Subcutaneous abdominal adipose tissue (tissue), 5 donors: Measurements from ENCODE around the gene RALBP1.
"Not testable (repeated sequence)": the region's sequence is repeated elsewhere in the genome, so short reads cannot be mapped to it uniquely, and the experiment has no call there.

ENCODE experiments used
- H3K27ac ChIP-seq: one replicate; pipeline ENCODE4 v1.7.0; 2013; ENCODE audit warnings: low read depth, mild to moderate bottlenecking, inconsistent platforms, low read length, moderate library complexity
- H3K27me3 ChIP-seq, 5 donors: one replicate each; pipeline ENCODE4 v1.7.0; 2013; ENCODE audit warnings: low read length in 5 of 5, inconsistent platforms in 1 of 5; ENCODE audit not compliant: control insufficient read depth in 5 of 5, insufficient read depth in 4 of 5
- H3K36me3 ChIP-seq, 5 donors: one replicate each; pipeline ENCODE4 v1.7.0; 2013; ENCODE audit warnings: low read length in 5 of 5; ENCODE audit not compliant: control insufficient read depth in 5 of 5, insufficient read depth in 5 of 5
- H3K4me1 ChIP-seq, 5 donors: one replicate each; pipeline ENCODE4 v1.7.0; 2013; ENCODE audit warnings: low read length in 5 of 5, mild to moderate bottlenecking in 3 of 5, moderate library complexity in 1 of 5; ENCODE audit not compliant: control insufficient read depth in 5 of 5, insufficient read depth in 5 of 5
- H3K4me3 ChIP-seq, 5 donors: one replicate each; pipeline ENCODE4 v1.7.0; 2013; ENCODE audit warnings: low read length in 5 of 5, low read depth in 1 of 5
- H3K9ac ChIP-seq, 5 donors: one replicate each; pipeline ENCODE4 v1.7.0; 2013; ENCODE audit warnings: low read length in 5 of 5, mild to moderate bottlenecking in 4 of 5, moderate library complexity in 3 of 5
- H3K9me3 ChIP-seq, 5 donors: one replicate each; pipeline ENCODE4 v1.7.0; 2013; ENCODE audit warnings: low read length in 5 of 5; ENCODE audit not compliant: control insufficient read depth in 5 of 5
- donor health status: healthy.
- donor health status: healthy.
- donor health status: healthy.
- donor health status: healthy.
- donor health status: healthy.

The RALBP1 gene

GRCh38 chr18:9474983-9475642 lies at the start of gene RALBP1:
Gene RALBP1 (plus strand): TSS chr18:9475513. CDS start chr18:9513046, 37,533 bp downstream.
- Histone ChIP-seq H3K9ac (peak within 1 kb of the TSS; percentile 42 to 96 (median 93)), H3K9me3 (no peaks in the 10 kb centered on the region), H3K27ac (peak within 1 kb of the TSS; percentile 81), H3K4me3 (peak within 1 kb of the TSS; percentile 86 to 98 (median 96)), H3K27me3 (no peaks in the 10 kb centered on the region), H3K4me1 (peaks cover 3 to 27% (median 23%) of the 10 kb centered on the region in 5 donors), H3K36me3 (peaks cover 3 to 8% (median 4%) of the 10 kb centered on the region in 5 donors)

GRCh38 chr18:9426753-9427152 lies 48.6 kb upstream of the RALBP1 start:
- Histone ChIP-seq H3K4me3 (no peak overlapping the region), H3K4me1 (no peaks in the 10 kb centered on the region), H3K9me3 (peaks cover 0 to 11% (median 0%) of the 10 kb centered on the region in 5 donors), H3K27ac (no peak overlapping the region), H3K36me3 (no peaks in the 10 kb centered on the region), H3K9ac (no peak overlapping the region), H3K27me3 (peaks cover 0 to 2% (median 0%) of the 10 kb centered on the region in 5 donors)

DNA sequence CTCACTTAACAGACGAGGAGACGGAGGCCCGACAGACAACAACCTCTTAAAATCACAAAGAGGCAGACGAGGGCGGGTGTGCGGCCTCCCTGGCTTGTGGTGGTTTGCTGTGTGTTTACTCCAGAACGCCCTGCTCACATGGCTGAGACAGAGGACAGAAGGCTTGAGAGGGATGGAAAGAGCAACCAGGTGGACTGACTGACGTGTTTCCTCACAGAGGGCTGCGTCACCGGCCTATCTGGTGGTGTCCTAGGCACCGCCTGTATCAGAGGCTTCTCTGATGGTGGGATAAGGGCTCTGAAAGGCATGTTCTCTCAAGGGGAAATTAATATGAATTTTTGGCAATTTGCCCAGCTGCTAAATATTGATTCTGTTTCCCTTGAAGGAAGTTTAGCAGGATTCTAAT lies 47.0 kb upstream of the RALBP1 start:
- no peaks in the 10 kb centered on the region for H3K4me1 ChIP-seq

DNA sequence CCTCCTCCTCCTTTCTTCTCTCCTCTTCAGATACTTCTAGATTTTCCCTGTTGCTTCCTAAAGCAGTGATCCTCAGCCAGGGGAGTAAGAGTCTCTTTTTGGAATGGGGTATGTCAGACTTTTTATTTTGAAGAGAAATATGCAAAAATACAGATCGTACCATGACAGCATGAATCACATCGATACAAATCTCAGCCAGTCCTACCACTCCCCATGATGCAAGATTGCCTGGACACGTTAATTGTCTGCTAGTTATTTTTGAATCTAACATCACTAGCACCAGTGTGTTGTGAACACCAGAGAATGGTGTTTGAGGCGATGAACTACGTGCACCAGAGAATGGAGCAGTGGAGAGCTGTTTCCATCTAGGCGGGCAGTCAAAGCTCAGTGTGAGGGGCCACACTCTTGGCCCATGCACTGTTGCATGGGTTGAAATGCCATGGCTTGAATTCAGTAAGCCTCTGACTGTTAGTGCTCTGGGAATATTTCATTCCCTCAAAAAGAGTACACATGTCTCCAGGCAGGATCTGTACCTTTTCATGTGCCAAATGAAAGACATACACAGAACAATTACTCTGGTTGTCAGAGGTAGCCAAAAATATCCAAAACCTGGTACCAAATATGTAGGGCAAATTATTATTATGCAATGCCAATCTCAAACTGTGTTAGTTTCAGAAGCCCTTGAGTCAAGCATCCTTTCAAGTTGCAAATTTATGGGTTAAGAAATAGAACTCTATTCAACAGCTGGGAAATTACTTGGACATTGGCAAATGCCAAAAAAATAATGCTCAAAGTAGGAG lies 46.3 kb upstream of the RALBP1 start:
- H3K4me3 ChIP-seq: no peak overlapping the region
- peaks cover 0 to 7% (median 0%) of the 10 kb centered on the region in 5 donors for H3K9me3 ChIP-seq
- no peaks in the 10 kb centered on the region for H3K27me3 ChIP-seq
- no peak overlapping the region for H3K9ac ChIP-seq
- H3K4me1 ChIP-seq: no peaks in the 10 kb centered on the region
- no peaks in the 10 kb centered on the region for H3K36me3 ChIP-seq
- no peak overlapping the region for H3K27ac ChIP-seq

More for the DNA sequence above, 47.0 kb upstream of the RALBP1 start:
- no peak overlapping the region for H3K9ac ChIP-seq
- H3K9me3 ChIP-seq: peaks cover 0 to 11% (median 0%) of the 10 kb centered on the region in 5 donors
- no peaks in the 10 kb centered on the region for H3K27me3 ChIP-seq
- no peak overlapping the region for H3K4me3 ChIP-seq
- H3K27ac ChIP-seq: no peak overlapping the region
- no peaks in the 10 kb centered on the region for H3K36me3 ChIP-seq

DNA sequence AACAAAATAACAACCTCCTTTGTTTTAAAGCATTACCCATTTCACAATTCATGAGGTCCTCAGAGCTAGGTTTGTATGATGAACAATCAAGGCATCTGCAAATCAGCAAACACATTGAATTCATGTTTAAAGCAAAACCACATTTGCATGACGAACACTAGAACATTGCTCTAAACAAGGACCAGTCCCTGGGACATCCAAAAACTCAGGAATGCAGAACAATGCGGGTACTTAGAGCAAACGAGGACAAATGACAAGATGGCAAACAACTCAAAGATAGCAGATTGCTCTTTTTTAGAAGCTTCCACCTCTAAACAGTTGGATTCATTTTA lies 45.7 kb upstream of the RALBP1 start:
- Histone ChIP-seq H3K4me1 (no peaks in the 10 kb centered on the region), H3K9me3 (peaks cover 0 to 2% (median 0%) of the 10 kb centered on the region in 5 donors), H3K36me3 (no peaks in the 10 kb centered on the region), H3K9ac (no peak overlapping the region), H3K27me3 (no peaks in the 10 kb centered on the region), H3K4me3 (no peak overlapping the region), H3K27ac (no peak overlapping the region)

DNA sequence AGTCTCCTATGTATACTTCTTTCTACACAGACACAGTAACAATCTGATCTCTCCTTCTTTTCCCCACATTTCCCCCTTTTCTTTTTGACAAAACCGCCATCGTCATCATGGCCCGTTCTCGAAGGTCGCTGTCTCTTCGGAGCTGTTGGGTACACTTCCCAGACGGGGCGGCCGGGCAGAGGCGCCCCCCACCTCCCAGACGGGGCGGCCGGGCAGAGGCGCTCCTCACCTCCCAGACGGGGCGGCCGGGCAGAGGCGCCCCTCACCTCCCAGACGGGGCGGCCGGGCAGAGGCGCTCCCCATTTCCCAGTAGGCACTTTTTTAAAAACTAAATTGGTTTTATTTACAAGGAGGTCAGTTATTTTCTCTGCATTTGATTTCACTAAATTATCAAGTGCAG lies 45.0 kb upstream of the RALBP1 start:
- not testable (repeated sequence) for H3K27ac ChIP-seq, H3K36me3 ChIP-seq, H3K27me3 ChIP-seq, H3K9ac ChIP-seq, H3K9me3 ChIP-seq, H3K4me3 ChIP-seq, H3K4me1 ChIP-seq

GRCh38 chr18:9431296-9431695 lies 44.0 kb upstream of the RALBP1 start:
- H3K27me3 ChIP-seq: no peaks in the 10 kb centered on the region
- H3K9me3 ChIP-seq: no peaks in the 10 kb centered on the region
- H3K27ac ChIP-seq: no peak overlapping the region
- H3K4me1 ChIP-seq: no peaks in the 10 kb centered on the region
- no peak overlapping the region for H3K9ac ChIP-seq
- no peaks in the 10 kb centered on the region for H3K36me3 ChIP-seq
- H3K4me3 ChIP-seq: no peak overlapping the region

DNA sequence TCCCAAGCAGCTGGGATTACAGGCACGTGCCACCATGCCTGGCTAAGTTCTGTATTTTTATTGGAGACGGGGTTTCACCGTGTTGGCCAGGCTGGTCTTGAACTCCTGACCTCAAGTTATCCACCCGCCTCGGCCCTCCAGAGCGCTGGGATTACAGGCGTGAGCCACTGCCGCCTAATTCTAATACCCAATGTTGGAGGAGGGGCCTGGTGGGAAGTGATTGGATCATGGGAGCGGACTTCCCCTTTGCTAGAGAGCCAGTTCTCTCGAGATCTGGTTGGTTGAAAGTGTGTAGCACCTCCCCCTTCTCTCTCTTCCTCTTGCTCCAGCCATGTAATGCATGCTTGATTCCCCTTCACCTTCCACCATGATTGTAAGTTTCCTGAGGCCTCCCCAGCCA lies 42.2 kb upstream of the RALBP1 start:
- not testable (repeated sequence) for H3K36me3 ChIP-seq, H3K4me3 ChIP-seq, H3K9ac ChIP-seq, H3K4me1 ChIP-seq, H3K27ac ChIP-seq, H3K27me3 ChIP-seq, H3K9me3 ChIP-seq

DNA sequence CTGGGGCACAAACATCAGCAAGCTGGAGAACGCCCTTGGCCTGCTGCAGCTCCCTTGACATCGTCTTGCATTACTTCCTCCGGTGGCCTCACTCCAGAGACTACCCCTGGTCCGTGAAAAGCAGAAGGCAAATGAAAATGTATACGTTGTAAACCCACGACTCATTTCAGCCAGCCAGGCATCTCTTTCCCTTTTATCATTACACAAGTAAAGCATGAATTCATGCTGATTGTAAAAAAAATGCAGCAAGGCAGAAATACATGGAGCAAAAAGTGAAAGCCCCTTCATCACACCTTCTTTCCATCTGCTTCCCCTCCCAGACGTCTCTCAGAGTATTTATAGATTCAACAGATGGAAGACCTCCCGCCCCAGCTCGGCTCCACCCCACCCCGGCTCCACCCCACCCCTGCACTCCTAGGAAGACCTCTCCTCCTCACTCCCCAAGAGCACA lies 41.6 kb upstream of the RALBP1 start:
- no peak overlapping the region for H3K27ac ChIP-seq

DNA sequence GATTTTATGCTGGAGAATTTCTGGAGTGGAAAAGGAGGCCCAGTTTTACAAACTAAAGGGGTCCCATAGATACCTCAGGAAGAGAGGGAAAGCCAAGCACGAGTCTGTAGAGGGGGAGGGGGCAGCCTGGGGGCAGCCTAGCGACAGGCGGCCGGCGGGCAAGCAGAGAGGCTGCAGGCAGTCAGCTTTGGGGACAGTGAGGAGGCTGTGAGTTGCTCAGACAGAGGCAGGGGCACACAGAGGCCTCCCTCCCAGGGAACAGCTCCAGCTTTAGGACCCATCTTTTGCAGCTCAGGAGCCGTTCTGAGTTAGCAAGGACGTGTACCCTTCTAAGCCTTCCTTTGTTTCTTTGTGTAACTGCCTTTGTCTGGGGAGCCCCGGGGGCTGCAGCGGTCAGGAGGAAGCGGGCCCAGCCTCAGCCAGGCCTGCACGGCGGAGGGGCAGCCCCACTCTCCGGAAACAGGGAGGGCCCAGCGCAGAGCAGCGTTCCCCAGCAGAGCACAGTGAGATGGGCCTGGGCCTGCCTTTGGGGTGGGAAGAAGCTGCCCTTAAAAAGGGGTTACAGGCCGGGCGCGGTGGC lies 41.1 kb upstream of the RALBP1 start:
- Histone ChIP-seq H3K9ac (no peak overlapping the region), H3K4me1 (peaks cover 0 to 2% (median 0%) of the 10 kb centered on the region in 5 donors), H3K4me3 (no peak overlapping the region), H3K9me3 (no peaks in the 10 kb centered on the region), H3K27me3 (no peaks in the 10 kb centered on the region), H3K27ac (no peak overlapping the region), H3K36me3 (no peaks in the 10 kb centered on the region)

More for the DNA sequence above, 41.6 kb upstream of the RALBP1 start:
- H3K36me3 ChIP-seq: no peaks in the 10 kb centered on the region
- peaks cover 0 to 2% (median 0%) of the 10 kb centered on the region in 5 donors for H3K4me1 ChIP-seq
- H3K9ac ChIP-seq: no peak overlapping the region
- no peaks in the 10 kb centered on the region for H3K27me3 ChIP-seq
- H3K4me3 ChIP-seq: no peak overlapping the region
- H3K9me3 ChIP-seq: no peaks in the 10 kb centered on the region
